Measurements from ENCODE around the gene BCL3.

- TF ChIP-seq CTCF (IDR thresholded peaks at IDR 0.05; ENCODE audit: low read length) (no peak), EZH2 (IDR thresholded peaks at IDR 0.05; ENCODE audit: borderline replicate concordance, low read length) (no peak)
Observed at GRCh38 chr19:44756089-44756562, 7.6 kb downstream of the BCL3 start.
